ENCODE data around the gene ITSN1. TPM values are rescaled to one million over a fixed set of nuclear protein-coding genes. Genes with fewer than 3 reads are reported as not detected.

The ITSN1 gene
- total and polyA plus RNA-seq, 2 of the 13 experiments (the other 11 are each of a cell fraction or from before 2014, with no cell fraction given) = 26.1 to 33.8 TPM

DNA sequence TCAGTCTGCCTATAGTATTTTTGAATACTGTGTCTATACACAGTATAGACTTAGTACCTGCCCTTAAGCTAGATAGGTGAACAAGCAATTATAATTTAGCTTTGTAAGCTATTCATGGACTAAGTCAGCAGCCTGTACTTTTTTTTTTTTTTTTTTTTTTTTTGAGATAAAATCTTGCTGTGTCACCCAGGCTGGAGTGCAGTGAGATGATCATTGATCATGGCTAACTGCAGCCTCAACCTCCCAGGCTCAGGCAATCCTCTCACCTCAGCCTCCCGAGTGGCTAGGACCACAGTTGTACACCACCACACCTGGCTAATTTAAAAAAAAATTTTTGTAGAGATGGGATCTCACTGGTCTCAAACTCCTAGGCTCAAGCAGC is 17.3 kb downstream of the ITSN1 start:
- WGBS (ENCODE audit: low lambda C conversion rate) = 96% methylated on average over 1 of the region's 1 CpG
- H3K9ac ChIP-seq (ENCODE audit: insufficient read depth, low read depth, low read length) = no peak overlapping the region
- no peak for DNase-seq (ENCODE audit: low spot score)
- POLR2A ChIA-PET = no interaction called here
- H2AFZ ChIP-seq (ENCODE audit: low read length) = no peak overlapping the region
- FAIRE-seq = no peak
- no peak overlapping the region for H3K27ac ChIP-seq (ENCODE audit: extremely low read length, insufficient read depth, low read length)
- H3K79me2 ChIP-seq (ENCODE audit: insufficient read depth, low read length) = peaks cover 64% of the 10 kb centered on the region
- in situ Hi-C loops (cut with HindIII; ENCODE audit: extremely low pct_ligation_motif_present, low pct_unique_long_range_greater_than_20kb) (no loop called here), intact Hi-C loops (cut with micrococcal nuclease; ENCODE audit: unreplicated experiment) (no loop called here)
- no peaks in the 10 kb centered on the region for H4K20me1 ChIP-seq (ENCODE audit: insufficient read depth, low read length)
- CTCF ChIA-PET (ENCODE audit: low intra/inter-chr PET ratio, low total read pairs) = no interaction called here
- H3K4me3 ChIP-seq (replicated peaks in 1 of 3; ENCODE audit: insufficient read depth in 1 of 3, low read depth in 2 of 3, low read length in 3 of 3) = no peak overlapping the region
- H3K27me3 ChIP-seq (ENCODE audit: control insufficient read depth in 1 of 2, insufficient read depth in 2 of 2, low read length in 2 of 2) = no peaks in the 10 kb centered on the region
- TF ChIP-seq ZC3H4 (CRISPR knock-in tag; IDR thresholded peaks at IDR 0.05; ENCODE audit: borderline replicate concordance) = no peak
- TF ChIP-seq, protein P1, sequence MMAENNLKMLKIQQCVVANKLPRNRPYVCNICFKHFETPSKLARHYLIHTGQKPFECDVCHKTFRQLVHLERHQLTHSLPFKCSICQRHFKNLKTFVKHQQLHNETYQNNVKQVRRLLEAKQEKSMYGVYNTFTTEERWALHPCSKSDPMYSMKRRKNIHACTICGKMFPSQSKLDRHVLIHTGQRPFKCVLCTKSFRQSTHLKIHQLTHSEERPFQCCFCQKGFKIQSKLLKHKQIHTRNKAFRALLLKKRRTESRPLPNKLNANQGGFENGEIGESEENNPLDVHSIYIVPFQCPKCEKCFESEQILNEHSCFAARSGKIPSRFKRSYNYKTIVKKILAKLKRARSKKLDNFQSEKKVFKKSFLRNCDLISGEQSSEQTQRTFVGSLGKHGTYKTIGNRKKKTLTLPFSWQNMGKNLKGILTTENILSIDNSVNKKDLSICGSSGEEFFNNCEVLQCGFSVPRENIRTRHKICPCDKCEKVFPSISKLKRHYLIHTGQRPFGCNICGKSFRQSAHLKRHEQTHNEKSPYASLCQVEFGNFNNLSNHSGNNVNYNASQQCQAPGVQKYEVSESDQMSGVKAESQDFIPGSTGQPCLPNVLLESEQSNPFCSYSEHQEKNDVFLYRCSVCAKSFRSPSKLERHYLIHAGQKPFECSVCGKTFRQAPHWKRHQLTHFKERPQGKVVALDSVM (CRISPR knock-in tag; IDR thresholded peaks at IDR 0.05) = peak; percentile 49; the same call in 1 of the 2 replicates
- BruUV-seq (replicated peaks) = no TSS peak
- H3K36me3 ChIP-seq (replicated peaks in 1 of 2; ENCODE audit: control insufficient read depth in 1 of 2, insufficient read depth in 2 of 2, low read length in 2 of 2) = no peaks in the 10 kb centered on the region; a peak in 1 of 5 replicates
- H3K9me3 ChIP-seq (ENCODE audit: low read length) = peaks cover 4% of the 10 kb centered on the region; the same call in 1 of the 2 replicates
- peaks cover 9% of the 10 kb centered on the region; the same call in 1 of the 2 replicates for H3K4me1 ChIP-seq (ENCODE audit: insufficient read depth, low read length)
- ATAC-seq = no peak
- no peak overlapping the region for H3K4me2 ChIP-seq (ENCODE audit: low read depth, low read length)

DNA sequence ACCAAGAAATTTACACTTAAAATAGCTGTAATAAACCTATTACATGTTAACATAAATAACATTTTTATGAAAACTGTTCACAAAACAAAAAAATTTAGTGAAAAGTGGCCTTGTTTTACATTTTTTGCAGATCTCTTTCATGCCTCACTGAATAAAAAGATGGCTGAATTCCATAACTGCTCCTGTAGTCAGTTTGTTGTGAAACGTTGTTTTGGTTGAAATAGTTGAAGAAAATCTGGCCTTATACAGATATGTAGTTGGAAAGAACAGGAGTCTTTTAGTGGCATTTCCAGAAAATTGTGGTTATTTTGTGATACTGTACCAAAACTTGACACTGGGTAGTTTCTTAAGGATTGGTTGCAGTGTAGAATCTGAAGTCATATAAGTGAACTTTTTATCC is 18.1 kb downstream of the ITSN1 start:
- ChIA-PET POLR2A (no interaction called here), CTCF (ENCODE audit: low intra/inter-chr PET ratio, low total read pairs) (no interaction called here)
- Histone ChIP-seq H3K4me2 (ENCODE audit: low read depth, low read length) (no peak overlapping the region), H3K9me3 (ENCODE audit: low read length) (peaks cover 4% of the 10 kb centered on the region; the same call in 1 of the 2 replicates), H4K20me1 (ENCODE audit: insufficient read depth, low read length) (no peaks in the 10 kb centered on the region), H3K9ac (ENCODE audit: insufficient read depth, low read depth, low read length) (no peak overlapping the region), H2AFZ (ENCODE audit: low read length) (no peak overlapping the region), H3K27ac (ENCODE audit: extremely low read length, insufficient read depth, low read length) (no peak overlapping the region), H3K4me1 (ENCODE audit: insufficient read depth, low read length) (peaks cover 9% of the 10 kb centered on the region; the same call in 1 of the 2 replicates), H3K36me3 (replicated peaks in 1 of 2; ENCODE audit: control insufficient read depth in 1 of 2, insufficient read depth in 2 of 2, low read length in 2 of 2) (no peaks in the 10 kb centered on the region; a peak in 1 of 5 replicates), H3K79me2 (ENCODE audit: insufficient read depth, low read length) (peaks cover 56% of the 10 kb centered on the region), H3K4me3 (replicated peaks in 1 of 3; ENCODE audit: insufficient read depth in 1 of 3, low read depth in 2 of 3, low read length in 3 of 3) (no peak overlapping the region), H3K27me3 (ENCODE audit: control insufficient read depth in 1 of 2, insufficient read depth in 2 of 2, low read length in 2 of 2) (no peaks in the 10 kb centered on the region)
- ATAC-seq (no peak), FAIRE-seq (no peak), DNase-seq (ENCODE audit: low spot score) (no peak)
- TF ChIP-seq SALL2 (CRISPR knock-in tag; IDR thresholded peaks at IDR 0.05) = no peak
- TF ChIP-seq, protein P2, sequence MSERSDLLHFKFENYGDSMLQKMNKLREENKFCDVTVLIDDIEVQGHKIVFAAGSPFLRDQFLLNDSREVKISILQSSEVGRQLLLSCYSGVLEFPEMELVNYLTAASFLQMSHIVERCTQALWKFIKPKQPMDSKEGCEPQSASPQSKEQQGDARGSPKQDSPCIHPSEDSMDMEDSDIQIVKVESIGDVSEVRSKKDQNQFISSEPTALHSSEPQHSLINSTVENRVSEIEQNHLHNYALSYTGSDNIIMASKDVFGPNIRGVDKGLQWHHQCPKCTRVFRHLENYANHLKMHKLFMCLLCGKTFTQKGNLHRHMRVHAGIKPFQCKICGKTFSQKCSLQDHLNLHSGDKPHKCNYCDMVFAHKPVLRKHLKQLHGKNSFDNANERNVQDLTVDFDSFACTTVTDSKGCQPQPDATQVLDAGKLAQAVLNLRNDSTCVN (CRISPR knock-in tag; IDR thresholded peaks at IDR 0.05; ENCODE audit: borderline replicate concordance) = no peak
- TF ChIP-seq ZKSCAN1 (IDR thresholded peaks at IDR 0.05; ENCODE audit: low read length) = no peak
- no peak for TF ChIP-seq FIP1L1 (IDR thresholded peaks at IDR 0.05; ENCODE audit: borderline replicate concordance, insufficient read depth, low read depth, low read length)
- no peak for TF ChIP-seq JUNB (CRISPR knock-in tag; IDR thresholded peaks at IDR 0.05; ENCODE audit: borderline replicate concordance)
- no peak for TF ChIP-seq HOXD1 (CRISPR knock-in tag; IDR thresholded peaks at IDR 0.05)
- no peak for TF ChIP-seq TOE1 (CRISPR knock-in tag; IDR thresholded peaks at IDR 0.05)
- TF ChIP-seq ZNF101 (CRISPR knock-in tag; IDR thresholded peaks at IDR 0.05; ENCODE audit: borderline replicate concordance, low read depth) = no peak
- no TSS peak for BruUV-seq (replicated peaks)
- WGBS (ENCODE audit: low lambda C conversion rate) = 90% methylated on average over 1 of the region's 1 CpG
- in situ Hi-C loops (cut with HindIII; ENCODE audit: extremely low pct_ligation_motif_present, low pct_unique_long_range_greater_than_20kb) (no loop called here), intact Hi-C loops (cut with micrococcal nuclease; ENCODE audit: unreplicated experiment) (no loop called here)
